ENCODE data around the gene PSMC2.

PSMC2 gene

GRCh38 chr7:103347507-103348267 lies at the start of gene PSMC2:
PSMC2 (plus strand) TSS chr7:103347643; CDS start chr7:103347712, 69 bp downstream.
- peak; percentile 89 for DNase-seq (ENCODE audit: low read depth)

- no peak for DNase-seq (ENCODE audit: low read depth)
These were observed 49.6 kb upstream of the PSMC2 start for GRCh38 chr7:103297837-103298179.

- DNase-seq (ENCODE audit: low read depth), result no peak
These were observed 47.8 kb upstream of the PSMC2 start for GRCh38 chr7:103299660-103300059.

GRCh38 chr7:103301441-103301840 lies 46.0 kb upstream of the PSMC2 start:
- no peak for DNase-seq (ENCODE audit: low read depth)

- DNase-seq (ENCODE audit: low read depth), result no peak
These were observed 39.8 kb upstream of the PSMC2 start for GRCh38 chr7:103307503-103308231.

- no peak for DNase-seq (ENCODE audit: low read depth)
These were observed 32.6 kb upstream of the PSMC2 start for GRCh38 chr7:103314852-103315251.

GRCh38 chr7:103316380-103316941 lies 31.0 kb upstream of the PSMC2 start:
- DNase-seq (ENCODE audit: low read depth), result no peak

GRCh38 chr7:103317009-103317408 lies 30.4 kb upstream of the PSMC2 start:
- DNase-seq (ENCODE audit: low read depth), result no peak

- DNase-seq (ENCODE audit: low read depth), result no peak
These were observed 21.7 kb upstream of the PSMC2 start for GRCh38 chr7:103325744-103326143.

- no peak for DNase-seq (ENCODE audit: low read depth)
These were observed 10.7 kb upstream of the PSMC2 start for GRCh38 chr7:103336761-103337160.

- no peak for DNase-seq (ENCODE audit: low read depth)
These were observed 8.6 kb upstream of the PSMC2 start for GRCh38 chr7:103338864-103339263.

GRCh38 chr7:103341466-103341865 lies 6.0 kb upstream of the PSMC2 start:
- no peak for DNase-seq (ENCODE audit: low read depth)

GRCh38 chr7:103343332-103343731 lies 4.1 kb upstream of the PSMC2 start:
- DNase-seq (ENCODE audit: low read depth), result no peak

GRCh38 chr7:103343758-103344452 lies 3.5 kb upstream of the PSMC2 start:
- peak; percentile 48 for DNase-seq (ENCODE audit: low read depth)

GRCh38 chr7:103344453-103345149 lies 2.8 kb upstream of the PSMC2 start, which contains the start of gene DNAJC2:
DNAJC2 (minus strand) TSS chr7:103344767; CDS start chr7:103344622, 145 bp downstream.
- peak; percentile 93 for DNase-seq (ENCODE audit: low read depth)

GRCh38 chr7:103346396-103346795 lies 1.0 kb upstream of the PSMC2 start:
- DNase-seq (ENCODE audit: low read depth), result peak; percentile 9

GRCh38 chr7:103348452-103348851 lies 1.0 kb downstream of the PSMC2 start:
- no peak for DNase-seq (ENCODE audit: low read depth)

- DNase-seq (ENCODE audit: low read depth), result no peak
These were observed 1.5 kb downstream of the PSMC2 start for GRCh38 chr7:103348959-103349358.

- DNase-seq (ENCODE audit: low read depth), result no peak
These were observed 2.4 kb downstream of the PSMC2 start for GRCh38 chr7:103349805-103350204.

GRCh38 chr7:103369432-103369831 lies 22.0 kb downstream of the PSMC2 start:
- DNase-seq (ENCODE audit: low read depth), result no peak

GRCh38 chr7:103373866-103374643 lies 26.6 kb downstream of the PSMC2 start:
- DNase-seq (ENCODE audit: low read depth), result no peak
